GM19238 (cell line): ENCODE measurements around the gene IL23R.

Experiments
- DNase-seq: peaks from one replicate; pipeline ENCODE4 v3.0.0; 2011; ENCODE audit warnings: low spot score; ENCODE audit not compliant: insufficient read length

Gene IL23R

DNA sequence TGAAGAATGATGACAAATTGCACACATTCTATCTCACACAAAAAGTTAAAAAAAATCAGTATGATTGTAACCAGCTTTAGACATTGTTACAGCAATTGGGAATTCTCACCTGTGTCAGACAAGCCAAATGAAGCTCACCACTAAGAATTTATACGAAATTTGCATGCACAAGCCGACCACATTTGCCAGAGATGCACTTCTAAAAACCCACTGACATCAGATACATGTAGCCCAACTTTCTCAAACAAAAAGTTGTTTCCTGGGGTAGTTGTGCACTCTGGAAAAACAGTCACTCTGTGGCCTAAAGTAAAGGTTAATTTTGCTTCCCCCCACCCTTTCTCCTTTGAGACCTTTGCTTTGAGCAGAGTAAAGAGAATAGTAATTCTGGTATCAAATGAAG, 73.5 kb downstream of the IL23R start:
- DNase-seq = no peak

DNA sequence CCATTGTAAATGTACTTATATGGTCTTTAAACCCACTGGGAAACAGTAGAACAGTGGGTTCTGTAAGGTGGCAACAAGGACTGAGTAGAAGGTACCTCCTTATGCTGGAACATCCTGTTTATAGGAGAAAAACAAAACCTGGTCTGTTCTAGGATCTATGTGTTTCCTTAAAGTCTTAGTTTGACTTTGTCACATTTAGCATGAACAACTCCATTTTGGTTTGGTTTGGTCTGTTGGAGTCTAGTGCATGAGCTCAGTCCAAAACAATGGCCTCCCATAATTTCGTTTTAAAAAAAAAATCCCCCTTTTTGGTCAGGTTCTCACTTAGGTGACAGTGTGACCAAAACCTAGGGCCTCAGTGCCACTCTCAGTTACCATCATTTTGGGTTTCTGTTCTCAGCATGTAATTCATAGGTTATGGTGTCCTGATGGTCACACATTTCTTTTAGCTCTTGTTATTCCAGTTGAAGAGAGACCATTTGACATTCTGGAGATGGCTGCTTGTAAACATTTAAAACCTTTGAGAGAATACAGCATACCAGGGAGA, 75.0 kb downstream of the IL23R start:
- DNase-seq = no peak

DNA sequence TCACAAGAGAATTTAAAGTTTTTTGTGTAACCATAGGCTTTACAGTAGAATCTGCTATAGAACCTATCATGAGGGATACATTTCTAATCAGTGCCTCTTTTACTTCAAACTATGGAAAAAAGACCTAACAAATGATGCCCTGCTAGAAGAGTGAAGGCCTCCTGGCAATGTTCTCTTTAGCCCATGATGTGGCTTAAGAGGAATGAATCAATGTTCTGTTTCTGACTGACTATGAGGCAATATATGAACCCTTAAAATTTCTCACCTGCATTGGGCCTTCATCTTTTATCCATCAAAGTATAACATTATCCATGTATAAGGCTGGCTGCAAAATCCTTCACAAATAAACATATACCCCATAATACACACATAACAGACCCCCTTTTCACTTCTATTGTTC, 75.8 kb downstream of the IL23R start:
- DNase-seq = no peak

DNA sequence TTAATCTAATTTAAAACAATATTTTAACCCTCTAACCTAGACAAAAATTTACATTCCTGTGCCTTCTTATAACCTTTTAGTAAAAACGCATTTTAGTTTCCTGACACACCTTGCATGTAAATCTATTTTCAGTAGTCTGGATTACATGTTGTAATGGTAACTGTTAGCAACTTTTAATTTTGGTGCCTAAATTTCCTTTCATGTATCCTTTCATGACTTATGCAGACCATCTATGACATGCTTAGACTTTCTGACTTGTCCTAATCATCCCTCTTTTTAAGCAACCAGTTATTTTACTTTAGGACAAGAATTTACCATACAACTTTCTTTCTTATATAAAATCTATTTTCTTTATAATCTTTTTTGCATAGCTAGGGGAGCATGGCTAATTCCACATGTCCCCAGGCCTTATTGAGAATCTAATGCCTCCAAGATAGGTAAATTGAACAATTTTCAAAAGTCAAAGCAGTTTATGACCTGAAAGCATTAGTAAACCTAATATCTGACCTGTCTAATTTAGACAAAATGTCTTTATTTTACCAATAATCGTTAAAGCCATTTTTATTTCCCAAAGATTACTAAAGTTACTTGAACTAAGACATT, 83.9 kb downstream of the IL23R start:
- no peak for DNase-seq

DNA sequence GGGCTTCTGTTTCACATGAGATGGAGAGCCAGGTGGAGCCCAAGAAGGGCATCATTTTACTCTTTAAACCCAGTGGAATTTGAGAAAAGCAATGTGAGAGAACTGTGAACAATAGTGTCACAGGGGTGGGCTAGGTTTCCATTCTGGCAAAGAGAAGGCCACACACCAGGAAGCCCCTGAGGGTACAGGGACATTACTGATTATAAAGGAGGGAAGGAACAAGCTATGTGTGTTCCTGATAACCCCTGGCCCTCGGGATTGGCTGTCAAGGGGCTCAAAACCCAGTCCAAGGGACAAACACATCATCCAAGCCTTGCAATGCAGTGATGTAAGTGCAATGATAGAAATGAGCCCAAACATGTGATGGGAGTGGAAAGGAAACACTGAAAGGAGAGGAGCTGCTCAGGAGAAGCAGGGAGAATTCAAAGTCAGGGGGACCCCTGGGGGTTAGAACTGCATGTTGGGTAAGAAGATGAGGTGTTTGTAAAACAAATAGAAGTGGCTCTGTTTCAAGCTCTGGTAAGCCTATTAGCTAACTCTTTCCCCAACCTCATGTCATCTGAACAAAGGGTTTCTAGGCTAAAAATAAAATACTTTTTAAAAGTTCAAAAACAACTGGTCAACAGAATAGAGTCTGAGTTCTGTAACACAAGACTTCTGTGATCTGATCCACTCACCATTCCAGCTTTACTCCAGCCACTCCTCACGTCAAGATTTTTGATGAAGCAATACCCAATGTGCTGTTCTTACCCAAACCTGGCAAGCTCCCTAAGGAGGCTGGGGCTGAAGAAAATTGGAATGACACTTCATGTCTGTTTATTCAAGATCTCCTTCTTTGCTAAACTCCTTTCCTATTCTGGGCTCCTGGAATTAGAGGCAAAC, 90.3 kb downstream of the IL23R start:
- no peak for DNase-seq

DNA sequence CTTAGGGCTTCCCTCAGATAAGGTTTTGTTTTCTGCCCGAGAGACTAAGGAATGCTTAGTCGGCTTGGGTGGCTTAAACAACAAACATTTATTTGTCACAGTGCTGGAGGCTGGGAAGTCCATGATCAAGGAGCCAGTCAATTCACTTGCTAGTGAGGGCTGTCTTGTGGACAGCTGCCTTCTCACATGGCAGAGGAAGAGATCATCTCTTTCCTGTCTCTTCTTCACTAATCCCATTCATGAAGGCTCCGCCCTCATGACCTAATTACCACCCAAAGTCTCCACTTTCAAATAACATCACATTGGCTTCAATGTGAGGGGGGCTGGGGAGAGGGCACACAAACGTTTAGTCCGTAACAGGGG, 90.9 kb downstream of the IL23R start:
- DNase-seq = no peak

DNA sequence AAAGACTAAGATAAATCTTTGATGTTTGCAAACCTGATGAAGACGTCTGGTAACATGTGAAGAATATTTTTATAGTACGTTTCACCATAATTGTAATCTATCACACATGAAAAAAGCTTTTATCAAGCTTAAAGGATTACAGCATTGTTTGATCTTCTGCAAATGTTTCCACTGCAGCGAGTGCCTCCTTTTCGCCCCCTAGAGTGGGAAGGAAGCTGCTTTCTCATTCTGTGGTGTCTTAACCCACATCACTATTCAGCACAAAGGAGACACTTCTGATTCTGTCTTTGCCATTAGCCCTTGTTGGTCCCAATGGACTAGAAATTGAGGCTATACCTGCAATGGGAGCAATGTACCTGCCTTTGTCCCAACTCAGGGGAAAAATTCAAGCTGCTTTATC, 95.4 kb downstream of the IL23R start:
- DNase-seq = no peak

DNA sequence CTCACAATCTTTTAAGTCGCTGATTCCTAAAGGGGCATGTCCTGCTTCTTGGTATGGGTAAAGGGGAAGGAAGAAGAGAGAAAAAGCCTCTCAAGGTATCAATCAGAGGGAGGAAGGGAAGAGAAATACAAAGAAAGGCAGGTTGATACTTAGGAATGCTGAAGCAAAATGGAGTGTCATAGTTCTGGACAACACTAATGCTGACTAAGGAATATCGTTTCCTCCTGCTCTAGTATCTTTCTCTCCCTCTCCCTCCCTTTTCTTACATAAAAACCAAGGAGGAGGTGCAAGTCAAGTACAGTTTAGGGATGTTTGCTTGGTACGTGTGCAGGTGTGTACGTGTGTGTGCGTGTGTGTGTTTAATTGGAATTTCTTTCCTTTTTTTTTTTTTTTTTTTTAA, 96.5 kb downstream of the IL23R start:
- DNase-seq = no peak

DNA sequence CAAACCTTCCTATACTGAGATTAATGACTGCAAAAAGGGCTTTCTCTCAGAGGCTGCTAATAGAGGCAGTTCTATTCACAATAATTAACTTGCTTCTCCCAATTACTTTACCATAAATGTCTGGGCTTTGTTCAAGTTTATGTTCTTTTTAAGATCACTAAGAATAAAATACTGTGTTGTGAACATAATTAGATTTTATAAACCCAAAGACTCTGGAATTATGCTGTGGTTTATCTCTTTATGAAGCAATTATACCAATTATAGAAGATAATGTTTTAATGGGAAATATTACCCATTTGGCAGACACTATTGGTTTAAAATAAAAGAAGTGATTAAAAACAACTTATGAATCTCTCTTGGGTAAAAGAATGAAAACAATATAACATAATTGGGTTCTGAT, 97.9 kb downstream of the IL23R start:
- no peak for DNase-seq

DNA sequence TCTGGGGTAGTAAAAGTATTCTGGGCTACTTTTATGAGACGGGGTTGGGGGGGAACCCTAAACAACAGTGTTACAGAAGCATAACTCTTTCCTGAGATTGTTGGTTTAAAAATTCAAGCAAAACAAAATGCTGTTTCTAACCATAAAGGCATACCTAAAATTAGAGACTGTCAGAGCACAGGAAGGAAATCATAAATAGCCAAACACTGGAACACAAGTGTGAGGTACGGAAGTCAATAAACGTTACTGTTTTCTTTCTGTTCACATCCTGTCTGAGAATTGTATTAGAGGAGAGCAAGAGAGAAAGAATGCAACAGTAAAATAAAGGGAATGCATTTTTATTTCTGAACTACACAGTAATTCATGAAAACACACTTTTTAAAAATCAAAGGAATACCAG, 98.6 kb downstream of the IL23R start:
- no peak for DNase-seq

DNA sequence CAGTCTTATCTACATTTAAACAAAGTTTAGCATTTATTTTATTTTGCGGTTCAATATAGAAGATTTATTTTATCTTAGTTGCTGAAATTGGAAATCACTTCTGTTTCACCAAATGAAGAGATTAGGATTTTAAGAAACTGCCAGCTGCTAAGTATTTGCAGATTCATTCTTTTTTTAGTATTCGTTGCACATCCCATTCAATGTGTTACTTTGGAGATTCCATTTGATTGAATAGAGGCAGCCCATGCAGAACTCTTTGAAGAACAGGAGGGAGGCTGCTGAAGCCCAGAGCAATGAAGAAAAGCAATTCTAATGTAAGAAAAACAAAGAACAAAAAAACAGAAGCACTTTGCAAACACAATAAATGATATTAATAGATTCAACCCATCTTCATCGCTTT, 102.8 kb downstream of the IL23R start:
- no peak for DNase-seq

DNA sequence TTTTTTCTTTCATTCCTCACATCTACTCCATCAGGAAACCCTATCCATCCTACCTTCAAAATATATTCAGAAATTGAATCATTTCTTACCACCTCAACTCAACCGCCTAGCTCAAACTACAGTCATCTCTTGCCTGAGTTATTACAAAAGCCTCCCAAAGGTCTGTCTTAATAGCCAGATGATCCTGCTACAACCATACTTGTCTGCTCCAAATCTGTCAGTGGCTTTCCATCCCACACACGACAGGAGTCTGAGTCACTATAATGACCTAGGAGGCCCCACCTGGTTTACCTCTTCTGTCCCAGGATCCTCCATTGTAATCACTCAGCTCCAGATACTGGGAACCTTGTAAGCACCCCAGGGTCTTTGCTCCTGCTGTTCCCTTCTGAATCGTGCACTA, 104.3 kb downstream of the IL23R start:
- no peak for DNase-seq

DNA sequence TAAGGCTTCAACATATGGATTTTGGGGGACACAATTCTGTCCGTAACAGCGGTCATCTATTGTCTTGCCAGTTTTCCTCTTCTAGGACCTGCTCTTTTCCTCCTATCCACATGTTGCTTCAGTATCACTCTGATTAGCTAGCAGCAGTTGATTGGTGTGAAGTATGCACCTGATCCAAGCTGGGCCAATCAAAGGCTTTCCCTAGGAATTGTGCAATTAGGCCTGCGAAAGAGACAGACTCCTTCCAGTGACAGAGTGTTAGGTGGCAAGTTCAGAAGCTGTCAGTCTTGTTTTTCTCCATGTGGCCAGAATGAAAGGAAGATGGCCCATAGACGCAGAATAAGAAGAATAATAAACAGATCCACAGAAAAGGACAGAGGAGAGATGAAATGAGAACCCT, 107.3 kb downstream of the IL23R start:
- DNase-seq = no peak

DNA sequence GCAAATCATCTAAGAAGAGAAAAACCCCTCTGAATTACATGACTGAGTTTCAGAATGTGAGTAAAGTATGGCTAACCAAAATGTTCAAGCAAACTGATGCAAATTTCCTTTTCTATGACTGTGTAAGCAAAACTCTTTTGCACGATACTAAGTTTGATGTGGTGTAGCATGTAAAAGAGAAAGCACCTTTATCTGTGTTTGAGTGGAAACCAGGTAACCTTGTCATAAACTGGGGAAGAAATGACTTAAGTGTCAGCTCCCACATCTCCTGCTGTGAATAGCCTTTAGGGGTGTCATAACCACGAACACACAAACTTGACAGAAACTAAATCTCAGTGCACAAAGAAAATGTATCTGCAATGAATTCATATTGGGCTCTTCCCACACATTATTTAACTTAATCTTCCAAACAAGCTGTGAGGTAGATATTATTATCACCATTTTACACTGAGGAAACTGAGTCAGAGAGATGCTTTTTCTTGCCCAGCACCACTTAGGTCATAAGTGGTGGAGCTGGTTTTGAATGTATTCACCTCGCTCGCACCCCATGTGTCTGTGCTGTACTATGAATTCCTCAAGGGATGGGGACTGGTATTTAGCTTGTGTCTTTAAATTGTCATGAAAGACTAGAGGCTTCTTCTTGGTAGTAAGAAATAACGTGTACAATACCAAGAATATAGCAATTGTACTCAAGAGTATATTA, 108.5 kb downstream of the IL23R start:
- no peak for DNase-seq

DNA sequence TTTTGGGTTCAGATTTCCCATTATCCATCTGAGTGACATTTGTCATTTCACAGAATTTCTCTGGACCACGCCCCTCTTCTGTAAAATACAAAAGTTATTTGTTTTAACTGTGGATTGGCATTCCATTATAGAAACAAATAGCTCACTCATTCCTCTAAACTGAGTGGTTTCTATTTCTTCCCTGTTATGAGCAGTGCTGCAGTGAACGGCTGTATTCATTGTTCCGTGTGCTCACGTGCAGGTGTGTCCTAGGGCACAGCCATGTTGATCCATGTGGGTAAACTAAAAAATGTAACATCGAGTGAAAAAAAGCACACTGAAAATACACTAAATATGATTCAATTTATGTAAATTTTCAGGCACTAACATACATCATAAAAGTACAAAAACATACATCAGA, 114.4 kb downstream of the IL23R start:
- DNase-seq = no peak

DNA sequence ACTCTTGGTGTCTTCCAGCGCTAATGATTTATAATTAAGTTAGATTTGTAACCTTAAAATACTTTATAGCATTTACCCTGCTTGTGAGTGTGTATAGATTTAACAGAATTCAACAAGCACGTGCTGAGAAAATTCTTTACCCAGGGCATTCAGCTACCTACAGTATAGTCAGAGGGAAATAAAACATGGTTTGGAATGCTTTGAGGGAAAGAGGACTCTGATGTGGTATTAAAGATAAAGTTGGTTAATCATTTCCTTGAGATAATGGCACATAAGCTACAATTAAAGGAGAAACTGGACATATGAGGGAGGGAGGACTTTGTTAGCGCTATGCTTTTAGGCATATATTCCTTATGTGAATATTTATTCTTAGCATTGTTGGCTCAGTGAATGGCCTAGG, 115.0 kb downstream of the IL23R start:
- no peak for DNase-seq

DNA sequence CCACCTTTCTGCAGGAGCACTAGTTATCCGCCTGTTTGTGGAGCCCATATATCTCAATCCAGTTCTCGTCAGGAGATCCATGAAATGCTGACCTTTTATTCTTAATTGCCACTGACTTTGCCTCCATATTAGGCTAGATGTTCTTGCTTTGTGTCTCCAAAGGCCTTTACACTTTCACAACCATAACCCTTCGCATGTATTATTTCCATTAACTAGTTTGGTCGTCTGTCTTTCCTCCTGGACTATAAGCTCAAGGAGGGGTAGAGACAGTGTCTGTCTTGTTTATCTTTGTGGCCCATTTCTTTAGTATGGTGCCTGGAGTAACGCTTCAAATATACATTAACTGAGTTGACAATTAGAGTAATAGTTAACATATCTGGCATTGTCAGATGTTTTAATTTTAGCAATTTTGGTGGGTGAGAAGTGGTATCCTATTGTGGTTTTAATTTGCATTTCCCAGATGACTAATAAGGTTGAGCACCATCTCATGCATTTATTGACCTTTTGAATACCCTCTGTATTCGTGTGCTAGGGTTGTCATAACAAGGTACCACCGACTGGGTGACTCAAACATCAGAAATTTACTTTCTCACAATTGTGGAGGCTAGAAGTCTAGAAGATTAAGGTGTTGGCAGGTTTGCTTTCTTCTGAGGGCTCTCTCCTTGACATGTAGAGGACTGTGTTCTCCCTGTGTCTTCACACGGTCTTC, 119.7 kb downstream of the IL23R start:
- DNase-seq = no peak

DNA sequence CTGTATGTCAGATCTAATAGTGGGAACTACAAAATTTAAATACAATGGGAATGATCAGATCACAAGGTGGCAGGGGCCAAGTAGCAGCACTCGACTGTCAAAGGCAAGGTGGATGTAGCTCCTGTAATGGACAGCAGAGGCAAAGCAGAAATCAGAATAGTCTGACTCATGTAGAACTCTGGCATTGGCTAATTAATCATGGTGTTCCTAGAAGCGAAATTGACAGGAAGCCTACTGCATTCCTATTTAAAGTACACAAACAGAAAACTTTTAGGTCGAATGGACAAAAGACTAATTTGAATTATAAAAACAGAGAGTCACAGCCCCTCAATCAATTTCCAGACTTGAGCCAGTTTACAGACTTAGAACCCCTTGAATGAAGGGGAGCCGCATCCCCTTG, 124.0 kb downstream of the IL23R start:
- no peak for DNase-seq

DNA sequence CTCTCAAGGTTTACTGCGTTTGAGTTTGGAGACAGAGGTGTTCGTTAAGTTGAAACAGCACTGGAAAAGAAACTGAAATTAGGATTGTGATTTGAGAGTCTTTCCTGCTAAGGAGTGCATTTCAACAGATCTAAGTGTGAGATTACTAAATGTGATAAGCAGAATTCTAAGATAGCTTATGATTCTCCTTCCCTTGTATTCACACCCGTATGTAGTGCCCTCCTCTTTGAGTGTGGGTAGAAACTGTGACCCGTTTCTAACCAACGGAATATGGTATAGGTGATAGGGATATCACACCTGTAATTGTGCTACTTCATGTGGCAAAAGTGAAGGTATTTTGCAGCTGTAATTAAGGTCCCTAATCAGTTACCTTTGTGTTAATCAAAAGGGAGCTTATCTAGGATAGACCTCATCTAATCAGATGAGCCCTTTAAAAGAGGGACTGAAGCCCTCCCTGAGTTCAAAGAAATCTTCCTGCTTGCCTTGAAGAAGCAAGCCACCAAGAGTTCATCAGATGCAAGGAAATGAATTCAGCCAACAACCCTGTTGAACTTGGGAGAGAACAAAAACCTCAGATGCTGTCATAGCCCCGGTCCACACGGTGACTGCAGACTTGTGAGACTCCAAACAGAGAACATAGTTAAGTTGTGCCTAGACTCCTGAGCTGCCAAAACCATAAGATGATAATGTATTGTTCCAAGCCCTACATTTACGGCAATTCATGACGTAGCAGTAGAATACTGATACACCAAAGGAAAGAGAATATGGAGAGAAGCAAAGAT, 128.8 kb downstream of the IL23R start:
- no peak for DNase-seq

DNA sequence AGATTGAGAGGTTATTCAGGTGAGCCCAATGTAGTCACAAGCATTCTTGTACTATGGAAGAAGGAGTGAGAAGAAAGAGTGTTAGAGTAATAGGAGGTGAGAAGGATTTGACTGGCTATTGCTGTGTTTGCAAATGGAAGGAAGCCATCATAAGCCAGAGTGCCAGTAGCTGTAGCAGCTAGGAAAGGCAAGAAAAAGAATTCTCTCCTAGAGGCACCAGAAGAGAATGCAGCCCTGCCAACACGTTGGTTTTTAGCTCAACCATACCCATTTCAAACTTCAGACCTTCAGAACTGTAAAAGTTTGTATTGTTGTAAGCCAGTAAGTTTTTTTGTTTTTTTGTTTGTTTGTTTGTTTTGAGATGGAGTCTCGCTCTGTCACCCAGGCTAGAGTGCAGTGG, 132.5 kb downstream of the IL23R start:
- no peak for DNase-seq

DNA sequence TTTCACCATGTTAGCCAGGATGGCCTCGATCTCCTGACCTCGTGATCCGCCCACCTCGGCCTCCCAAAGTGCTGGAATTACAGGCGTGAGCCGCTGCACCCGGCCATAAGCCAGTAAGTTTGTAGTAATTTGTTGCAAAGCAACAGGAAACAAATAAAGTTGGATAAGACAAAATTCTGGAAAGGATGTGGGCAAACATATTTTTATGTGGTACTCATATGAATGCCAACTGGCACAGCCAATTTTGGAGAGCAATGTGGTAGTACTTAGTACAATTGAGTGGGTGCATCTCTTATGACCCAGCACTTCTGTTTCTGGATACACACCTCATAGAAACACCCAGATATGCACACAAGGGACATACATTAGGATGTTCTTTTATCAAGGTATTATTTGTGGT, 133.0 kb downstream of the IL23R start:
- no peak for DNase-seq
